ENCODE measurements around the gene SIM2.
"Not testable (repeated sequence)": the region's sequence is repeated elsewhere in the genome, so short reads cannot be mapped to it uniquely, and the experiment has no call there.

- TF ChIP-seq SUZ12 (IDR thresholded peaks at IDR 0.05); ELF4 (IDR thresholded peaks at IDR 0.05); LEF1 (IDR thresholded peaks at IDR 0.05; ENCODE audit: borderline replicate concordance); SP1 (IDR thresholded peaks at IDR 0.05); PKNOX1 (IDR thresholded peaks at IDR 0.05); HDGF (IDR thresholded peaks at IDR 0.05; ENCODE audit: borderline replicate concordance); ZNF384 (IDR thresholded peaks at IDR 0.05); FOXM1 (IDR thresholded peaks at IDR 0.05; ENCODE audit: borderline replicate concordance); BHLHE40 (IDR thresholded peaks at IDR 0.05; ENCODE audit: borderline replicate concordance); TARDBP (IDR thresholded peaks at IDR 0.05); FOXK2 (IDR thresholded peaks at IDR 0.05): not testable (repeated sequence)
Measured at GRCh38 chr21:36657290-36657689, 41.6 kb upstream of the SIM2 start.

All from HEK293T (cell line).